Left renal cortex interstitium (tissue), 4 donors: ENCODE results near the gene CYP2C19. TPM values are rescaled to one million over a fixed set of nuclear protein-coding genes. Genes with fewer than 3 reads are reported as not detected.
"Not testable (repeated sequence)": the region's sequence is repeated elsewhere in the genome, so short reads cannot be mapped to it uniquely, and the experiment has no call there.

Experiments used
- DNase-seq, 4 donors: peaks; one replicate each; pipeline ENCODE4 v3.0.0-alpha.2; 2013; ENCODE audit warnings: low read depth in 4 of 4, low spot score in 2 of 4, missing footprints in 1 of 4
- polyA plus RNA-seq, 4 donors: library from polyadenylated mRNA; unstranded; fragments of 120-200 nt; gene quantifications; one replicate each; pipeline ENCODE4 v1.2.1, GENCODE V29; 2013; ENCODE audit not compliant: insufficient read length in 4 of 4

Gene CYP2C19
- under 1 TPM in 2 of 4 donors, not detected in 2; 0.13 to 0.14 TPM for polyA plus RNA-seq

- no peak for DNase-seq
These were observed at the start of gene CYP2C19 for GRCh38 chr10:94762393-94762792. Gene CYP2C19, plus strand, starts transcription at chr10:94762681. Its CDS starts 25 bp downstream, at chr10:94762706.

GRCh38 chr10:94725871-94726270 is 36.6 kb upstream of the CYP2C19 start:
- no peak for DNase-seq

GRCh38 chr10:94735197-94735596 is 27.3 kb upstream of the CYP2C19 start:
- no peak for DNase-seq

GRCh38 chr10:94738588-94738987 is 23.9 kb upstream of the CYP2C19 start:
- DNase-seq, result no peak

- DNase-seq, result no peak
These were observed 15.3 kb upstream of the CYP2C19 start for GRCh38 chr10:94747137-94747536.

- no peak for DNase-seq
These were observed 14.6 kb upstream of the CYP2C19 start for GRCh38 chr10:94747838-94748237.

GRCh38 chr10:94757916-94758315 is 4.6 kb upstream of the CYP2C19 start:
- DNase-seq, result no peak

GRCh38 chr10:94760586-94761178 is 1.8 kb upstream of the CYP2C19 start:
- no peak for DNase-seq

GRCh38 chr10:94775425-94775824 is 12.9 kb downstream of the CYP2C19 start:
- not testable (repeated sequence) for DNase-seq

GRCh38 chr10:94777886-94778458 is 15.5 kb downstream of the CYP2C19 start:
- DNase-seq, result no peak

- DNase-seq, result no peak
These were observed 18.4 kb downstream of the CYP2C19 start for GRCh38 chr10:94780844-94781243.

GRCh38 chr10:94784256-94784655 is 21.8 kb downstream of the CYP2C19 start:
- DNase-seq, result no peak

- no peak for DNase-seq
These were observed 22.7 kb downstream of the CYP2C19 start for GRCh38 chr10:94785211-94785610.

- not testable (repeated sequence) for DNase-seq
These were observed 38.1 kb downstream of the CYP2C19 start for GRCh38 chr10:94800551-94800950.

GRCh38 chr10:94803307-94803706 is 40.8 kb downstream of the CYP2C19 start:
- no peak for DNase-seq

- DNase-seq, result not testable (repeated sequence)
These were observed 67.5 kb downstream of the CYP2C19 start for GRCh38 chr10:94830025-94830424.

- no peak for DNase-seq
These were observed 83.7 kb downstream of the CYP2C19 start for GRCh38 chr10:94846204-94846603.

- no peak for DNase-seq
These were observed 88.3 kb downstream of the CYP2C19 start for GRCh38 chr10:94850766-94851165.

- DNase-seq, result no peak
These were observed 88.8 kb downstream of the CYP2C19 start for GRCh38 chr10:94851263-94851662.

GRCh38 chr10:94852438-94852837 is 90.0 kb downstream of the CYP2C19 start:
- DNase-seq, result no peak

GRCh38 chr10:94853065-94853464 is 90.6 kb downstream of the CYP2C19 start:
- no peak for DNase-seq

GRCh38 chr10:94858005-94858404 is 95.5 kb downstream of the CYP2C19 start:
- DNase-seq, result no peak

- no peak for DNase-seq
These were observed 96.6 kb downstream of the CYP2C19 start for GRCh38 chr10:94859086-94859485.
